ENCODE measurements around the gene NDUFS2.

Gene NDUFS2

DNA sequence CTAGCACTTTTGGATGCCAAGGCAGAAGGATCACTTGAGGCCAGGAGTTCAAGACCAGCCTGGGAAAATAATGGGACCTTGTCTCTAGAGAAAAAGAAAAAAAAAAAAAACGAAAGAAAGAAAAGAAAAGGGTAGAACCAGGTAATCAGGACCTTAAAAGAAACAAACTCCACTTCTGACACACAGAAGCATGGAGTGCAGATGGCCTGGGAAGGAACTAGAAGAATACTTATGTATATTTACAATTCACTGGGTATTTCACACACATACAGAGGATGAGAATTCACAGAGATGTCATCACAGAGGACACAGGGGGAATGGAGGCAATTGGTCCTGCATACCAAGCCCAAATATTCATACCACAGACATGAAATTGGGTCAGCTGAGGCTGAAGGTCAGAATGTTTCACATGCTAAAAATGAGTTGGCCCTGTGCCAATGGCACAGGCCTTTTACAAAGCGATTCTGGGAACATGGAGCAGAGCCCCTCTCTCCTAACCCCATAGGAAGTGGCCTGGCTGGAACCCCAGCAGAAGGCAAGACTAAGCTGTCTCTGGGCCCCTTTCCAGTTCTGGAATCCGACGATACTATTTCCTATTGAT, 29.3 kb upstream of the NDUFS2 start:
- DNase-seq = no peak

DNA sequence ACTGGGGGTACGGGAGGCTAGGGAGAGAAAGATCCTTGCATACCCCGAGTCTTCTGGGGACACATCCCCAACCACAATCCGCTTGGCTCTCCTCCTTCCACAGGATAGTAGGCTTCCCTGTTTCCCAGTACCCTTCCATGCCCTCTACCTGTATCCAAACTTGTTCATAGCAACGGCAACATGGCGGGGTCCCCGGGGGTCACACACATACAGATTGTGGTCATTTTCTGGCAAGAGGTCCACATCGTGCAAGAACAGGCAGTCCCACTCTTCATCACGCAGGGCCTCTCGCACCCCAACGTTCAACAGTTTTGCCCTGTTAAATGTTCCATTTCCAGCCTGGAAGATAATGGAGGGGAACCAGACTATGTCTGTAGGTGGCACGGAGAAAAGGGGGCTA, 28.5 kb upstream of the NDUFS2 start:
- no peak for DNase-seq

GRCh38 chr1:161174911-161175310, 27.3 kb upstream of the NDUFS2 start:
- DNase-seq = no peak

DNA sequence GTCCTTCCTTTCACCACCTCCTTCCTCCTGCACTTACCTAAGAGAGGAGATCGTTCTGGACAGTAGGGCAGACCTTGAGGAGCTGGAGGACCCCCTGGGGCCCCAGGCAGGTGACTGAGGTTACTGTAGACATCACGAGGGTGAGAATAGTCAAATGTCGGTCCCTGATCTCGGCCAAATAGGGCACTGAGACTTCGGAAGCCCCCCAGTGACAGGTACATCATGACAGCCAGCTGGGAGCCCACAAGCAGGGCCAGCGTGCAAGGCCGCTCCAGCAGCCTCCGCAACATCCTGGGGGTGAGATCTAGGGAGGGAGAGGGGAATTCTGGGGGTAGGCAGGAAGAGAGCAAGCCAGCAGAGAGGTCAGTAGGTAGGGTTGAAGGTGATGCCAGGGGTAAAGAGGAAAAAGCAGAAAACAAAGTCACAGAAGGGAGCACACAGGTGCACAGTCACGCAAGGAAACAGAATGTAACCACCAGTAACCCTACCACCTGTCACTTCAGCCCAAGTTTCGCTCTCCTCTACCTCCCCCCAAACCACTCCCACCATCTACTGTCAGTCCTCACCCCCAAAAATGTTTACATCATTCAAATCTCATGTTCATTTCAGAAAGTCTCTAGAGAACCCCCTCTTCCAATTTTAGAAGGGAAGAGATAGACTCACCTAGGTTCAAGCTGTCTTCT, 26.3 kb upstream of the NDUFS2 start:
- no peak for DNase-seq

GRCh38 chr1:161176468-161177111, 25.6 kb upstream of the NDUFS2 start:
- DNase-seq = no peak

- DNase-seq = no peak
Measured at GRCh38 chr1:161177112-161177935, 24.8 kb upstream of the NDUFS2 start, which contains the start of gene B4GALT3. B4GALT3 (minus strand) TSS chr1:161177507; CDS start chr1:161176060, 1,447 bp downstream.

DNA sequence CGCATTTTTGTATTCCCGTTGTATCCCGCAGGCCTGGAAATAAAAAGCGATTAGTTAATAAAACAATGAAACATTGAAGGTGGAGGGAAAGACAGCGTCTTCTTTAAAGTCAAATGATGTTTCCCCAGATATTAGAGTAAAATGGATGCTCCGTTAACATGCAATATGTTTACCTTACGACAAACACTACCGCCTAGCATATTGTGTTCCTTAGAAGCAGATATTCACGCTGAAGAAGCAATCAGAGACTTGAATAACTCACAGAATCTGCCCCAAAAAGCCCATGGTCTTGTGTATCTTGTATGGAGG, 24.3 kb upstream of the NDUFS2 start:
- no peak for DNase-seq

DNA sequence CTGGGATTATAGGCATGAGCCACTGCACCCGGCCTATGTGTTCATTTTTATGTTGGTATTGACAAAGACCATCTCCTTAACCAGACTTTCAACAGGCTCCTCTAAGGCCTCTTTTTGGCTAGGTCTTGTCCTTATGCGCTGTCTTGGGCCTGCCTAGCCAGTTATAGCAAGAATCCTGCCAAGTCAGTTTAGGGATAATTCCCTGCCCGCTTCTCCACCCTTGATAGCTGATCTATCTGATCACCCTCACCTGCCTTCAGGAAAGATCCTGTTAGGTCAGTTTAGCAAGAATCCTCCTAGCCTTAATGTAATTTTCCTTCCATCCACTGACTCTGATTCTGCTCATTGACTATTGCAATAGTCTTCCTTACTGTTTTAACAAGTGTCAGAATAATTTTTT, 22.5 kb upstream of the NDUFS2 start:
- no peak for DNase-seq

DNA sequence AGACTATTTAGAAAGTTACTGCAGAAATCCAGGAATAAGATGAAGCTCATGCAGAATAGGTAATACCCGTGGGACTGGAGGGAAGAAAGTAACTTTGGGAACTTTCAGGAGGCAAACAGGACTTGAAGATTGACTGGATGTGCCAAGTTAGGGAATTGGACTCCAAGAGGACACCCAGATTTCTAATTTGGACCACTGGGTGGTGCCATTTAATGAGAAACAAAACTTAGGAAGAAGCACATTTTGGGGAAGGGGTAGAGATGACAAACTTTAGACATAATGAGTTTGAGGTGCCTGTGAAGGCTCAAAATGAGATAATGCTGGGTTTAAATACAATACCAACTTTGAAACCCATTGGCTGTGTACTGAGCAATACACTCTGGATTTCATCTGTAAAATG, 21.5 kb upstream of the NDUFS2 start:
- DNase-seq = no peak

DNA sequence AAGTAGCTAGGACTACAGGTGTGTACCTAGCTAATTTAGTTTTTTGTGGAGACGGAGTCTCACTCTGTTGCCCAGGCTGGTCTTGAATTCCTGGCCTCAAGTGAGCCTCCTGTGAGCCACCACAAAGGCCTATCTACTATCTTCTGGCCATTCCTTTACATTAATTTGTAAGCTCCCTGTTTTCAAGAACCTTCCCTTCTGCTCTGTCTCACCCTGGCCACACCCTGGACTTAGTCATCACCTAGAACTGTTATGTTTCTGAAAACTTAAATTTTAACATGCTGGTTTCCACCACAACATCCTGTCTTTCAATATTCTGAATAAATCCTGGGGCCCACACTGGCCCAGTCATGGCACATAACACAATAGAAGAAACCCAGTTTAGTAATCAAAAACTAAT, 20.0 kb upstream of the NDUFS2 start:
- no peak for DNase-seq

- no peak for DNase-seq
Measured at GRCh38 chr1:161185282-161185682, 16.9 kb upstream of the NDUFS2 start.

- DNase-seq = no peak
Measured at GRCh38 chr1:161185732-161186311, 16.3 kb upstream of the NDUFS2 start.

- no peak for DNase-seq
Measured at GRCh38 chr1:161187311-161187710, 14.9 kb upstream of the NDUFS2 start.

DNA sequence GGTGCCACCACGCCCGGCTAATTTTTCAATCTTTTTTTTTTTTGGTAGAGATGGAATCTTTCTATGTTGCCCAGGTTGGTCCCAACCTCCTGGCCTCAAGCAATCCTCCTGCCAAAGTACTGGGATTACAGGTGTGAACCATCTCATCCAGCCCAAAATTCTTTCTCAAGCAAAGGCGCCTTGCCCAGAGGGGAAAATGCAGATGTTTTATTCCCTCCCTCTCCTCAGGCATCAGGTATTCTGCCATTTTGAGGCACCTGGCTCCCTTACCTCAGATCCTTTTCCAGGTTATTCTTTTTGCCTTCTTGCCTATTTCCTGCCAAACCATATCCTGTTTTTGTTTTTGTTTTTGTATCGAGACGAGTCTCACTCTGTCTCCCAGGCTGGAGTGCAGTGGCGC, 13.8 kb upstream of the NDUFS2 start:
- DNase-seq = no peak

- no peak for DNase-seq
Measured at GRCh38 chr1:161189036-161189435, 13.1 kb upstream of the NDUFS2 start.

DNA sequence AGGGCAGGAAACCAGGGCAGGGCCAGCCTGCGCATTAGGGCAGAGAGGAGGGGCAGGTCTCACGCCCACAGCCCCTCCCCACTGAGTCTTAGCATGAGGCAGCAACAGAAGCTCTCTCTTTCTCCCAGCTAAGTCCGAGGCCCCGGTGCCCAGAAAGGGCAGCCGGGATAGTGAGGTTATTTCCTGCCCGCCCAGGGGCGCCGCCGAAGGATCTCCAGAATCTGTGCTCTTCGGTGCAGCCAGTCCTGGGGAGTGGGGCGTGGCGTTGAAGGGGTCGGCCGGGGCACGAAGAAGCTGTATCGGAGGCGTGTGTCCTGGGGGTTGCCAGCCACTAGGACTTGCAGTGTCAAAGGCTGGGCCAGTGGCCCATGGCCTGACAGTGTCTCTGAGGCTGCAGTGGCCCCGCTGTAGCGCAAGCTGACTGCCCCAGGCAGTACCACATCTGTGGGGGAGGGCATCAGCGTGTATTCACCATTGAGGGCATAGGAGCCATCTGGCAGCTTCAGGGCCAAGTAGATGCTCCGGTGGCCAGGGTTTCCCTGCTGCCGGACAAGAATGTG, 11.1 kb upstream of the NDUFS2 start:
- no peak for DNase-seq

DNA sequence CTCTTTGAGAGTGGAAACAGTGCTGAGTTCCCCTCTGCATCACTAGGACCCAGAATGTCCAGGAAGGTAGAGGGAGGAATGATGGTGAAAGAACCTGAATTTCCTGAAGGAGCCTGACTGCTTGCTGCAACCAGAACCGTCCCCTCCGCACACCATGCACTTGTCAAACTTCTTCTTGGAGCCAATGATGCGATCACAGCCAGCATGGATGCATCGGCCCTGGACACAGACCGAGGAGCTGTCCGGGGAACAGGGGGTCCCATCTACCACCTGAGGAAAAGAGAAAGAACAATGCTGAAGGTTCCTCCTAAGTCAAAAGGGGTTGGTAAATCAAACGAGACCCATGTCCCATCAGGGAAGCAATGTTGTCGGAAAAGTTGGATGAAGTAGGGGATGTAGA, 10.2 kb upstream of the NDUFS2 start:
- DNase-seq = no peak

DNA sequence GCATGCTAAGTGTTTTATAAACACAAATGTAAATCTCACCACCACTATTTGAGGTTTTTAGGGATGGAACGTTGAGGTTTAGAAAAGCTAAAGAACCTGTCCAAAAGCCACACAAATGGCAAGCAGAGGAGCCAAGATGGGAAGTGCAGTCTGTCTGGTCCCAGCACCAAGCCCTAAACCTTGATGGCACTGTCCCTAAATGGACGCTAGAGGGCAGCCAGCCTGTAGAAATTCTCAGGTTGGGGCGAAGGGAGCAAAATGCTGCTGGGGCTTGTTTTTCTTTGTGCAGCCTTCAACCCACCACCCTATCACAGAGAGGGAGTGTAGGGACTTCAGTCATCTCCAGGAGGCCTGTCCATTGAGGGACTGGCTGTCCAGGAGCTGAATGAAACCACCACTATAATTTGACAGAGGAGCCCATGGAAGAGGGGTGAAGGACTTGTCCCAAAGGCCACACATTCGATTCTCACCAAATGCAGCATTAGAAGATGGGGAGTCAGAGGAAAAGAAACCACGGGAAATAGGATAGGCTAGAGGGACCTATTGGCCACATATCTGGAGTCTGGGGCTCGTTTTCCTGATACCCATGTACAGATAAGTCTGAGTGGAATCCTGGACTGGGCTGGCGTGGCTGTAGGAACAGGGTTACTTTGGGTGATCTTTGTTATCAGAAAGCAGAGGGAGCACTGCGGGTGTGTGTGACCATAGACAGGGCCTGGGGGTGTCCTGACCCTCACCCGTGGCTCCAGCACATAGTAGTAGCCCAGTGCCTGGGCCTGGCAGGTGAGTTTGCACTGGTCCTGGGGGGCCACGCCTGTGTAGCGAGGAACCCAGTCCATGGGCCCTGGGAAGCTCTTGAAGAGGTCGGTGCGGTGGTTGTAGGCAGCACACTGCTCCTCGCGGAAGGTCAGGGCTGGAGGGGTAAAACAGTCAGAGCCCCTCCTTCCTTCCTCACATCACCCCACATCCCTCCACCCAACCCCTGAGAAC, 9.4 kb upstream of the NDUFS2 start:
- DNase-seq = no peak

DNA sequence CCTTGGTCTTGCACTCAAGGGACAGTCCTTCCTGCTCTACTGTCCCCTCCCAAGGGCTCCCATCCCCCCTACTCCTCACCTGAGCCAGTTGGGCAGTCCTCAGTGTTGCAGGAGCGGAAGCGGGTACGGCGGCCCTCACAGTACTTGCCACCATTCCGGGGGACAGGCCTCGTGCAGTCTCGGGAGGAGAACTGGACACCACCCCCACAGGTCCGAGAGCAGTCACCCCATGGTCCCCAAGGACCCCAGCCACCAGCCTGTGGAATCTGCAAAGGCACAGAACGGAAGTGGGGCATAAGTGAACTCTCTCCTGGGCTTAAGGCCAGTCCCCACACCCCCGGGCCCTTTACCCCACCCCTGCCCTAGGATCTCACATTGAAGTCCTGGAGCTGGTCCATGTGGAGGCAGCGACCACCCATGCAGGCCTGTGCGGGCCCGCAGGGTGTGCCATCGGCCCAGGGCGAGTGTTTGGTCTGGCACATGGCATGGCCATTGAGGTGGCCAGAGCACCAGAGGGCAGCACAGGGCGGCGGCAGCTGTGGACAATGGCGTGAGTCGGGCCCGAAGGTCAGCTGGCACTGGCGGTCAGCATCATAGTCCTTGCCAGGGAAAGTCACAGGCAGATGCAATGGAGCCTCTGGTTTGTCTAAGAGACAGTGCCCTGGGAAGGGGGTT, 8.5 kb upstream of the NDUFS2 start:
- DNase-seq = no peak

DNA sequence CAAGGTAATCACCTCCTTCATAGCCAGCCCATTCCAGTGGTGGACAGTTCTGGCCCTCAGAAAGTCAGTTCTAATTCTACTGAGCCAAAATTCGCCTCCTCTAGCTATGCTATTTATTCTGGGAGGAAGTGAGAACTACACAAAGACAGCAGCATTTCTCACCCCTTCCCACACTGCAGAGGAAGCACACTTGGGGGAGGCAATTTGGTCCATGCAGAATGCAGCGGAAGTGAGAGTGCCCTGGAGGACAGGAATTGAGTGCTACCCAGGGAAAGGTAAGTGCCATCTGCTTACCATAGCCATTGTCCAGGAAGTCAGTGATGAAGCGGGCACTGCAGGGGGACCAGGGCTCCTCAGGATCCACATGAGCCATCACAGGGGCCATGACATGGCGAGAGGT, 7.0 kb upstream of the NDUFS2 start:
- no peak for DNase-seq

- DNase-seq = no peak
Measured at GRCh38 chr1:161196111-161196510, 6.1 kb upstream of the NDUFS2 start.
